GM18511 (cell line): ENCODE measurements around the gene IGSF11.

Experiments
- ATAC-seq: cut with Tn5 transposase; IDR thresholded peaks from one replicate; pipeline ENCODE4 v1.9.1; 2021; ENCODE audit warnings: mild to moderate bottlenecking, moderate library complexity; ENCODE audit not compliant: unreplicated experiment

IGSF11 gene

DNA sequence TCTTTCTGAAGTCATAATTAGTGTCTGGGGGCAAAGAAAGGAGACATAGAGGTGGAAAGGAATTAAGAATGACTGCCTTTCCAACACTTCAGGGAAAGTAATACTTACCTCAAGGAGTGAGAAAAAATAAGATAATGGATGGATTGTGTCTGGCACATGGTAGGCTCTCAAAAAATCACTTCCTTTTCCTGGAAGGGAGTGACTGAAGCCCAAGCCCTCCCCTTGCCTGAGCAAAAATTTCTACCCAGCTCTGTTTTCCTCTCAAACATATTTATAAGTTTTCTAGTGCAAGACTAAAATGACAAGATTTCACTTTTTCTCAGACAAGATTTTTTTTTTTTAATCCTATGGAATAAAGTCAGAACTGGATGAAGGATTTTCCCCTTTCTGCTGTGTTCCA, 145.0 kb downstream of the IGSF11 start:
- ATAC-seq: no peak

DNA sequence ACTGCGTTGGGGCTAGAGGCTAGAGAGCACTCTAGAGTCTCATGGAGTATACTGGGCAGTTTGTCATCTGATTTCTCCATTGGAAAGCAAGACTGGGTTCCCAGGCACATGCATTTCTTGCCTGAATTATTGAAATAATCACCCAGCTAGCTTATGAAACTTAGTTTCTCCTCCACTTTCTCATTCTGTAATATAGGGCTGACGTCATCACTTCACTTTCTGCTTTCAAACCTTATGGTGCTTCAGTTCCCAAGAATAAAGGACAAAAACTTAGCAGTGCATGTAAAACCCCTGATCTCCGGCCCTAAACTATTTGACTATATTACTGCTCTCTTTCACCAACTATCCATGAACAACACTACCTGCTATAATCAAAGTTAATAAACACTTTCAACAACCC, 147.9 kb downstream of the IGSF11 start:
- no peak for ATAC-seq

DNA sequence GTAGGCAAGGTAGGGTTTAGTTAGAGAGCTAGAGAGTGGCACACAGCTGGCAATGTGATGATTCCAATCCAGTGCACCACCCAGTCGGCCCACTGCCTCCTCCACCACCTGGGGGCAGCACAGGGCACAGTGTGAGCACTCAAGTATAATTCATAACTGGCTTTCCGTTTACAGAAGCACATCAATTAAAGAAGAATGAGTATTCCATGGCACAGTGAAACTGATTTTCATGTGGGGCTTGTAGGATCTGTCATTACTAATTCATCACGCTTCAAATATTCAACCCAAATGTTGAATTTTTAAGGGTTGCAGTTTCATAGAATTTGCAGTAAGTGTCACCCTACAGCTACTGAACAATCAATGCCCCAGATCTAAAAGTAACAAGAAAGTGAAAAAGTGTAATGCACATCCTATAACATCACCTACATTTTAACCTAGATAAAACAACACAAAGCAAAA, 149.9 kb downstream of the IGSF11 start:
- ATAC-seq: peak; percentile 82

DNA sequence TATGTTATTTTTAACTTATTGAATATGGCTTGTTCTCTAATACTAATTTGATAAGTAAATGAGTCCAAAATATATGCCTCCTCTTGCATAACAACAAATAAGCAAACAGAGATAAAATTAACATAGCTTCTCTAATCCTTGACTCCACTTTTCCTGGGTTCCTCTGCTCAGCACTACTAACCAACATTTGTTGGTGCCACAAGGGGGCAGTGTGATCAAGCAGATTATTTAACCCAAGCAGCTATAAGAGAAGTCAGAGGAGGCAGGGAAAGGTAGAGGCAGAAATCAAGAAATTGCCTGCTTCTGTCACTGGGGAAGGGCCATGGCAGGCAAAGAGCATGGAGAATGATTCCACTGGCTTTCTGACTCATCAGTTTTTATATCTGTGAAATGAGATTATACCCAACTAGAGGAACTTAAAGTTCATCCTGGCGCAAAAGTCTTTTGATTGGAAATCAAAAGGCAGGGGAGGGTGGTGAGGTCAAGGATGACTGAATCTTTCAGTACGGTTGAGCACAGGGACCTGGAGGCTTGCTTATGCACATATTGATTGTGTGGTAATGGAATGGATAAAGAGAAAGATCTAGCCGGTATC, 152.2 kb downstream of the IGSF11 start:
- peak; percentile 64 for ATAC-seq

DNA sequence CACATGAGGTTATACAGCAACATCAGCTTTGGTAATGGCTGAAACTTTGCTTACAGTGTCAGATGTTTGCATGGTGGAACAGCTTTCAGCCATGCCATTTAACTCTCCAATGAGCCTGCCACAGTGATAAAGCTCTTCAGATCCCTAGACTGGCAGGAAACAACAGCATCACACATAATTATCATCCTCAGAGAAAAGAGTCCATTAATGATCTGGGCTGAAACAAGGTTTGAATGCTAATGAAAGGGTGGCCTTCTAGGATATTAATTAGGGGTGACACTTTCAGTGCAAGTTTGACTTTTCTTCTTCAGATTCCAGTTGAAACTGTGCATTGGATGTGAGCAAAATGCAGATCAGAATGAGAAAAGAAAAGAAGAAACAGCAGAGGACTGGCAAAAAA, 166.6 kb downstream of the IGSF11 start:
- no peak for ATAC-seq

DNA sequence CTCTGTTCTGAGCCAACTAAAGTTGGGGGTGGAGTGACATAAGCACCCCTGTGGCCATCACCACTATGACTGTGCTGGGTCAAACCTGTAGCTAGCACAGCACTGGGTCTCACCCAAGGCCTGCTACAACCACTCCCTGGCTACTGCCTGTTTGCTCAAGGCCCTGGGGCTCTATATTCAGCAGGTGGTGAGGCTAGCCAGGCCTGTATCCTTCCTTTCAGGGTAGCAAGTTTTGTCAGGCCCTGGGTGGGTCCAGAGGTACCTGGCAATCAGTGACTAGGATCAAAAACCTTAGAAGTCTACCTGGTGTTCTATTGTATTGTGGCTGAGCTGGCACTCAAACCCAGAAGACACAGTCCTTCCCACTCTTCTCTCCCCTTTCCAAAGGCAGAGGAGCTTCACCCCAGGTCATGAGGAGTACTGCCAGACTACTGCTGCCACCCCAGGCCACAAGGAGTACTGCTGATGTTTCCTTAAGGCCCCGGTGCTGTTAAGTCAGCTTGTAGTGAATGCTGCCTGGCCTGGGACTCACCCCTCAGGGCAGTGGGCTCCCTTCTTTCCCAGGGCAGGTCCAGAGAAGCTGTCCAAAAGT, 170.8 kb downstream of the IGSF11 start:
- peak; percentile 88 for ATAC-seq

DNA sequence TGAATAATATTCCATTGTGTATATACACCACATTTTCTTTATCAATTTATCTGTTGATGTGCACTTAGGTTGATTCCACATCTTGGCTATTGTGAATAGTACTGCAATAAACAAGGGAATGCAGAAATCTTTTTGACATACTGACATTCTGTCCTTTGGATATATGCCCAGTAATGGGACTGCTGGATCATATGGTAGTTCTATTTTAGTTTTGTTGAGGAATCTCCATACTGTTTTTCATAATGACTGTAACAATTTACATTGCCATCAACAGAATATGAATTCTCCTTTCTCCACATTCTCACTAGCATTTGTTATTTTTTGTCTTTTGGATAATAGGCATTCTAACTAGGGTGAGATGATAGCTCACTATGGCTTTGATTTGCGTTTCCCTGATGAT, 174.7 kb downstream of the IGSF11 start:
- no peak for ATAC-seq

DNA sequence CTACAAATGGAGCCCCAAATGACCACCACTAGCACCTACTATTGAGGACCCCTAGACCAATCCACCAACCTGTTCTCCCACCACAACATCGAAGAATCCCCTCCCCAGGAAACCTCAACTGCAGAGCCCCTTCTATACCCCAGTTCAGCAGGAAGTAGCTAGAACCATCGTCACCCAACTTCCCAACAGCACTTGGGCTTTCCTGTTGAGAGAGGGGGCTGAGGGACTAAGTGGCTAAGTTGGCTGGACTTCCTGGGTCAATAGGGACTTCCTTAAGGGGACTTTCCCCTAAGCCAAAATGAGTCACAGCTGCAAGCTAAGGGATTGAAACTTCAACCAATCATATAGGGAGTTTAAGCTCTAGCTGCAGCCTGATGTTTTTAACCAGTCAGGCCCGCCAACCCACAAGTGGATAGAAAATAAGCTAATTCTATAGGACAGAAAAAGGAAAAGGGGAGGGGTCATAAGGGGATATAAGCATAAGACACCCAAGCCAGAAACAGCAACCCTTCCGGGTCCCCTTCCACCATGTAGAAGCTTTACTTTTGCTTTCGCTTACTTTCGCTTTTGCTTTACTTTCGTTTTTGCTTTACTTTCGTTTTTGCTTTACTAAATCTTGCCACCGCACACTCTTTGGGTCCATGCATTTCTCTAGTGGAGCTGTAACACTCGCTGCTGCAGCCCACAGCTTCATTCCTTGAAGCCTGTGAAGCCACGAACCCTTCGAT, 183.0 kb downstream of the IGSF11 start:
- peak; percentile 74 for ATAC-seq

DNA sequence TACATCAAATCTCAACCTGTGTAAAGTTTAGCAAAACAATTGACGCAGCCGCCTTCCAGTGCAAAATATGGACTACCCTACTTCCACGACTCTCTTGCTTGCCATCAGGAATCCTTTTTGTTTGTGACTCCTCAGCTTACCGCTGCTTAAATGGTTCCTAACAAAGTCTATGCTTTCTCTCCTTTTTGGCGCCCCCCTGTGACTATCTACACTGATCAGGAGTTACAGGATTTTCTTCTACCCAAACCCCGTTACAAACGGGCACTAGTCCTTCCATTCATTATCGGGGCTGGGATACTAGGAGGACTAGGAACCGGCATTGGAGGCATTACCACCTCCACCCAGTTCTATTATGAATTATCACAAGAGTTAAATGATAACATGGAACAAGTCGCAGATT, 184.0 kb downstream of the IGSF11 start:
- no peak for ATAC-seq
